KMS-11 (cell line): ENCODE results near the gene ALOX5AP.

Experiments used
- H2AFZ ChIP-seq: fragments of 200-600 bp; sonication (generic); 2 replicates; pipeline ENCODE4 v1.6.1; 2016; ENCODE audit warnings: antibody characterized with exemption, mixed run types, low read depth
- H3K27ac ChIP-seq: fragments of 200-600 bp; sonication (generic); 2 replicates; pipeline ENCODE4 v1.6.1; 2016; ENCODE audit warnings: mild to moderate bottlenecking, mixed run types
- H3K27me3 ChIP-seq: fragments of 200-600 bp; sonication (generic); 2 replicates; pipeline ENCODE4 v1.6.1; 2017; ENCODE audit warnings: mild to moderate bottlenecking, low read depth, mixed run types, moderate library complexity; ENCODE audit not compliant: insufficient read depth
- H3K36me3 ChIP-seq: fragments of 200-600 bp; sonication (generic); 2 replicates; pipeline ENCODE4 v1.6.1; 2017; ENCODE audit warnings: mild to moderate bottlenecking, mixed run types; ENCODE audit not compliant: insufficient read depth
- H3K4me1 ChIP-seq: fragments of 200-600 bp; sonication (generic); 2 replicates; pipeline ENCODE4 v1.6.1; 2016; ENCODE audit warnings: mild to moderate bottlenecking, low read depth, mixed run types; ENCODE audit not compliant: poor library complexity, severe bottlenecking
- H3K4me2 ChIP-seq: fragments of 200-600 bp; sonication (generic); 2 replicates; pipeline ENCODE4 v1.7.0; 2016; ENCODE audit warnings: mild to moderate bottlenecking, mixed run types
- H3K4me3 ChIP-seq: fragments of 200-600 bp; sonication (generic); IDR thresholded peaks from 2 replicates; pipeline ENCODE4 v1.6.1; 2017; ENCODE audit warnings: low read depth, low read length, mixed read lengths; ENCODE audit not compliant: insufficient read depth
- H3K79me2 ChIP-seq: fragments of 200-600 bp; sonication (generic); 2 replicates; pipeline ENCODE4 v1.6.1; 2016; ENCODE audit warnings: low read depth, mixed run types; ENCODE audit not compliant: insufficient read depth
- H3K9ac ChIP-seq: fragments of 200-600 bp; sonication (generic); 2 replicates; pipeline ENCODE4 v1.6.1; 2016; ENCODE audit warnings: mild to moderate bottlenecking, mixed run types
- H4K20me1 ChIP-seq: fragments of 200-600 bp; sonication (generic); 2 replicates; pipeline ENCODE4 v1.6.1; 2016; ENCODE audit warnings: mild to moderate bottlenecking, mixed run types; ENCODE audit not compliant: insufficient read depth
- TF ChIP-seq, protein P1 (sequence below): fragments of 200-600 bp; sonication (generic); conservative IDR thresholded peaks from 2 replicates; pipeline ENCODE4 v1.6.1; 2017; ENCODE audit warnings: low read depth, mild to moderate bottlenecking, antibody characterized with exemption, low read length, moderate library complexity, mixed read lengths

Gene ALOX5AP

DNA sequence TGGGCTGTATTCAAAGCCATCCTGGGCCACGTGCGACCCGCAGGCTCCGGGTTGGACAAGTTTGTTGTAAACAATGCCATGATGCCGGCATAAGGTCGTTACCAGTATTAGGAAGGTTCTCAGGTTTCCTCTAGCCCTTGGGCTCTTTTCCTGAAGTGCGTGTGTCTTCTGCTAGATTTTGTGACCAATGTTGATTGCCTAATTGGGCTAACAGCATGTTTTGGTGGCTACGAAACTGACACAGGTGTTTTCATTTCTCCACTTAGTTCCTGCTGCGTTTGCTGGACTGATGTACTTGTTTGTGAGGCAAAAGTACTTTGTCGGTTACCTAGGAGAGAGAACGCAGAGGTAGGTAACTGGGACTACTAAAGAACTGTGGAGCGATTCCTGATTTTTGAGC is 20.3 kb downstream of the ALOX5AP start:
- Histone ChIP-seq H2AFZ (peak overlapping the region; percentile 77), H3K4me3 (no peak overlapping the region), H3K27ac (peak overlapping the region; percentile 93), H4K20me1 (no peaks in the 10 kb centered on the region), H3K4me2 (peak overlapping the region; percentile 38), H3K79me2 (no peaks in the 10 kb centered on the region), H3K36me3 (no peaks in the 10 kb centered on the region), H3K4me1 (peaks cover 31% of the 10 kb centered on the region), H3K27me3 (no peaks in the 10 kb centered on the region), H3K9ac (peak overlapping the region; percentile 69; the same call in 1 of the 2 replicates)
- TF ChIP-seq, protein P1, sequence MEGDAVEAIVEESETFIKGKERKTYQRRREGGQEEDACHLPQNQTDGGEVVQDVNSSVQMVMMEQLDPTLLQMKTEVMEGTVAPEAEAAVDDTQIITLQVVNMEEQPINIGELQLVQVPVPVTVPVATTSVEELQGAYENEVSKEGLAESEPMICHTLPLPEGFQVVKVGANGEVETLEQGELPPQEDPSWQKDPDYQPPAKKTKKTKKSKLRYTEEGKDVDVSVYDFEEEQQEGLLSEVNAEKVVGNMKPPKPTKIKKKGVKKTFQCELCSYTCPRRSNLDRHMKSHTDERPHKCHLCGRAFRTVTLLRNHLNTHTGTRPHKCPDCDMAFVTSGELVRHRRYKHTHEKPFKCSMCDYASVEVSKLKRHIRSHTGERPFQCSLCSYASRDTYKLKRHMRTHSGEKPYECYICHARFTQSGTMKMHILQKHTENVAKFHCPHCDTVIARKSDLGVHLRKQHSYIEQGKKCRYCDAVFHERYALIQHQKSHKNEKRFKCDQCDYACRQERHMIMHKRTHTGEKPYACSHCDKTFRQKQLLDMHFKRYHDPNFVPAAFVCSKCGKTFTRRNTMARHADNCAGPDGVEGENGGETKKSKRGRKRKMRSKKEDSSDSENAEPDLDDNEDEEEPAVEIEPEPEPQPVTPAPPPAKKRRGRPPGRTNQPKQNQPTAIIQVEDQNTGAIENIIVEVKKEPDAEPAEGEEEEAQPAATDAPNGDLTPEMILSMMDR: no peak

DNA sequence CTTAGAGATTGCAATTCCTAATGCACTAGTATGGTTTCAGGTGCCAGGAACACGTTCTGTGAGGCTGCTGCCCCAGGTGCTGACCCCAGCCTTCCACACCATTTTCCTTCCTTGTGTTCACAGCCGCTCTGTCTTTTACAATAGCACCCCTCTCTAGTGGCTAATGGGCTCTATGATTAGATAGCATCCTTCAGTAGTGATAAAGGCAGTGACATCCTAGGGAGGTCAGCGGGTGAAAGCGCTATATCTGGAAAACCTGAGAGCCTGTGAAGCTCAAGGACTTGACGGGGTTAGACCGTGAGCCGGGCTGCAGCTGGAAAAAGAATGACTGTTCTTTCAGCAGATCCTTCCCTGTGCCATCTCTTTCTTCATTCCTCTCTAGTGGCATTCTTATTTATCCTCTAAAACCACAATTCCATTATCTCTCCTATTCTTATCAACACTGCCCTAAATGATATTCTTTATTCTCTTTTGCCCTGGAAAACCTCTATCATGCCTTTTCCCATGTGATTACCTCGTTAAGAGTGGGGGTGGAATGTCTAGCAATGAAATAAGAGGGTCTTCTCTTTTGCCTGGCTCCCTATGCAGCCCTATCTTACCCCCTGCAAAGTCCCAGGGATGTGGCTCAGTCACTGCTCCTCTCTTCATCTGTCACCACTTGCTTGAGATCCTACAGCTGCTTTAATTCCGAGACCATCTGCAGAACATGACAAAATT is 21.8 kb downstream of the ALOX5AP start:
- H2AFZ ChIP-seq: no peak overlapping the region
- H3K4me3 ChIP-seq: no peak overlapping the region
- H4K20me1 ChIP-seq: no peaks in the 10 kb centered on the region
- no peak overlapping the region for H3K9ac ChIP-seq
- TF ChIP-seq, protein P1: no peak
- H3K79me2 ChIP-seq: no peaks in the 10 kb centered on the region
- no peaks in the 10 kb centered on the region for H3K27me3 ChIP-seq
- no peak overlapping the region; the same call in 1 of the 2 replicates for H3K27ac ChIP-seq
- H3K4me1 ChIP-seq: peaks cover 31% of the 10 kb centered on the region
- H3K36me3 ChIP-seq: no peaks in the 10 kb centered on the region
- peak overlapping the region; percentile 45; the same call in 1 of the 2 replicates for H3K4me2 ChIP-seq

- Histone ChIP-seq H3K4me1 (peaks cover 25% of the 10 kb centered on the region), H4K20me1 (no peaks in the 10 kb centered on the region), H3K9ac (no peak overlapping the region), H3K79me2 (no peaks in the 10 kb centered on the region), H3K4me3 (no peak overlapping the region), H3K4me2 (no peak overlapping the region), H2AFZ (no peak overlapping the region), H3K27me3 (no peaks in the 10 kb centered on the region), H3K27ac (no peak overlapping the region), H3K36me3 (no peaks in the 10 kb centered on the region)
- TF ChIP-seq, protein P1: no peak
These were observed 24.4 kb downstream of the ALOX5AP start for GRCh38 chr13:30759748-30760147.

- H3K4me2 ChIP-seq: no peak overlapping the region
- peaks cover 16% of the 10 kb centered on the region for H3K4me1 ChIP-seq
- H3K9ac ChIP-seq: no peak overlapping the region
- TF ChIP-seq, protein P1: no peak
- no peaks in the 10 kb centered on the region for H4K20me1 ChIP-seq
- H3K27ac ChIP-seq: no peak overlapping the region
- H3K27me3 ChIP-seq: no peaks in the 10 kb centered on the region
- no peak overlapping the region for H3K4me3 ChIP-seq
- H2AFZ ChIP-seq: no peak overlapping the region
- no peaks in the 10 kb centered on the region for H3K79me2 ChIP-seq
- no peaks in the 10 kb centered on the region for H3K36me3 ChIP-seq
These were observed 27.3 kb downstream of the ALOX5AP start for GRCh38 chr13:30762643-30763042.
